SK-N-MC (cell line): Measurements from ENCODE around the gene GOLGA8M.
"Not testable (repeated sequence)": the region's sequence is repeated elsewhere in the genome, so short reads cannot be mapped to it uniquely, and the experiment has no call there.

Source experiments
- EZH2 ChIP-seq: fragments of 200-600 bp; sonication (generic); IDR thresholded peaks from one replicate; pipeline ENCODE4 v1.6.1; 2017; ENCODE audit warnings: antibody characterized with exemption
- POLR2AphosphoS5 ChIP-seq: IDR thresholded peaks from 2 replicates; pipeline ENCODE4 v1.6.1; 2012; ENCODE audit warnings: mild to moderate bottlenecking, low read depth, low read length, borderline replicate concordance

GRCh38 chr15:28694006-28694751, 18.0 kb downstream of the GOLGA8M start:
- TF ChIP-seq POLR2AphosphoS5, EZH2: not testable (repeated sequence)
